ENCODE results near the gene HLA-C. TPM values are rescaled to one million over a fixed set of nuclear protein-coding genes. Genes with fewer than 3 reads are reported as not detected.
"Not testable (repeated sequence)": the region's sequence is repeated elsewhere in the genome, so short reads cannot be mapped to it uniquely, and the experiment has no call there.

Gene HLA-C
- total and polyA plus RNA-seq, 2 donors, result 108 to 351 TPM

DNA sequence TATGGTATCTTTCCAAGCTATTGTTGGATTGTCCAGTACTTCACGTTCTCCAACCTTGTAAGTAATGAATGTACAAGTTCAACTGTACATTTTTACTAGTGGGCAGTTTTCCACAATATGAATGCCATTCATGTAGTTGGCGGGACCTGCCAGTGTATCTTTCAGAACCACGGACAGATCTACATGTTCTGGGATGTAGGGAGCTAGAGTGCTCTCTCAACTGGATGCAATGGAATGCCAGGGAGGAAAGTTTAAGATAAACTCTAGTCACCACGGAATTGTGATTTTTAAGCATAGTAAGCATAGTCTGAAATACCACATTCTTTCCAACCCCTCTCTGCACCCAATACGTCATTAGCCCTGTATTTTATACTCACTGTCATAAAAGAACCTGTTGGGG, 21.5 kb upstream of the HLA-C start:
- 19% methylated on average over 5 of the region's 5 CpGs for WGBS
- H3K36me3 ChIP-seq (ENCODE audit: insufficient read depth), result no peaks in the 10 kb centered on the region

DNA sequence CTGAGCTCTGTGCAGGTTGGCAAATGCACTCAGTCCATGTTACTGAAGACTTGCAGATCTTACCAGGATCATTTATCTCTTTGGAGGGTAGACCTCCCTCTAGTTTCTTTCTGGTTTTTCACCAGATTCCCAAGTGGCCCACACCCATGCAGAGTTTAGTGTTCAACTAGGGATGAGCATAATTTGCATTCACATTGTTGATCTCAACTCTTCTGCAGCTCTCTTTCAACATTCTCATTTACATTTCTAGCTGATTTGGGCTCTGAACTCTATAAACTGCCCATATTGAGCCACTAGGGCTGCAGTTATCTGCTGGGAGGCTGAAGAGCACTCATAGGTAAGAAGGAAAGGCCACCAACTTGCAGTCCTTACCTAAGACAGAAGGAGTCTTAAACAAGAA, 17.9 kb upstream of the HLA-C start:
- H3K4me1 ChIP-seq (ENCODE audit: insufficient read depth), result no peaks in the 10 kb centered on the region
- no peak overlapping the region for H3K27ac ChIP-seq (ENCODE audit: low read depth)
- no peak for DNase-seq (ENCODE audit: extremely low spot score)
- H3K36me3 ChIP-seq (ENCODE audit: insufficient read depth), result no peaks in the 10 kb centered on the region
- no peak overlapping the region for H3K4me3 ChIP-seq (ENCODE audit: low read depth, low read length)

More for the DNA sequence above, 21.5 kb upstream of the HLA-C start:
- H3K4me3 ChIP-seq (ENCODE audit: low read depth, low read length), result no peak overlapping the region
- no peak overlapping the region for H3K27ac ChIP-seq (ENCODE audit: low read depth)
- H3K4me1 ChIP-seq (ENCODE audit: insufficient read depth), result no peaks in the 10 kb centered on the region
- DNase-seq (ENCODE audit: extremely low spot score), result no peak

DNA sequence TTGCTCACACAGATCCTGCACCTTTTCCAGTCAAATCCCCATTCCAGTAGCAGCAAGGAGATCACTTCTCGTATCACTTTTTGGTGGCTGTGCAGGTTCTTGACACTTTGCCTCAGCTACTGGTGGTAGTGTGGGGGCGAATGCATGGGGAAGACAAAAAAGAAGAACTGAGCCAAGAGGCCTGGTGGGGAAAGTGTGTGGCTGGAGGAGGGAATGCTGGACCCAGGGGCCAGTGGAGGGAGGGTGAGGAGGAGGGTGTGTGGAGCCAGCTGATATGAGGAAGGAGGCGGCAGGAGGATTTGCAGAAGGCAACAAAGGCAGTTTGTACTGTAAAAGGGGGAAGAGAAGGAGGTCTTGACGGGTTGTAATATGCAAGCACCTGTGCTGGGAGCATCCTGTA, 15.7 kb upstream of the HLA-C start:
- Histone ChIP-seq H3K4me3 (ENCODE audit: low read depth, low read length) (no peak overlapping the region), H3K36me3 (ENCODE audit: insufficient read depth) (no peaks in the 10 kb centered on the region), H3K4me1 (ENCODE audit: insufficient read depth) (no peaks in the 10 kb centered on the region), H3K27ac (ENCODE audit: low read depth) (no peak overlapping the region)
- WGBS, result 69% methylated on average over 4 of the region's 4 CpGs
- no peak for DNase-seq (ENCODE audit: extremely low spot score)

DNA sequence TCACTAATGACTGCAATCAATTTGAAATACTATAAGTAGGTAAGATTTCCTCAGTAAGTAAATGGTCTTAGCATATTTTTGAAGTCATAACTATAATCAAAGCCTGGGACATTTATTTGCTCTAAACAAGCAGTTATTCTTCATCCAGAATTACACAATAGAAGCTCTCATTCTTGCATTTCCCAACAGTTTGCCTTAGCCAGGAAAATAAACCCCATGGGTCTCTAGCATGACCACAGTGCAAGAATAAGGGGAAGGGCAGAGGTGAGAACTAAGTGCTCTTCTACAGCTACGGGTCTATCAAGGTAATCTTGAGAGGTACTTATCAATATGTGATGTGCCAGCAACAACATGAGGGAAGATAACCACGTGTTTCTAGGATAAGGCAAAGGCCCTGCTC, 14.1 kb upstream of the HLA-C start:
- WGBS, result 47% methylated on average over 2 of the region's 2 CpGs
- H3K36me3 ChIP-seq (ENCODE audit: insufficient read depth), result no peaks in the 10 kb centered on the region
- no peak overlapping the region for H3K4me3 ChIP-seq (ENCODE audit: low read depth, low read length)
- H3K27ac ChIP-seq (ENCODE audit: low read depth), result no peak overlapping the region
- DNase-seq (ENCODE audit: extremely low spot score), result no peak
- H3K4me1 ChIP-seq (ENCODE audit: insufficient read depth), result no peaks in the 10 kb centered on the region

DNA sequence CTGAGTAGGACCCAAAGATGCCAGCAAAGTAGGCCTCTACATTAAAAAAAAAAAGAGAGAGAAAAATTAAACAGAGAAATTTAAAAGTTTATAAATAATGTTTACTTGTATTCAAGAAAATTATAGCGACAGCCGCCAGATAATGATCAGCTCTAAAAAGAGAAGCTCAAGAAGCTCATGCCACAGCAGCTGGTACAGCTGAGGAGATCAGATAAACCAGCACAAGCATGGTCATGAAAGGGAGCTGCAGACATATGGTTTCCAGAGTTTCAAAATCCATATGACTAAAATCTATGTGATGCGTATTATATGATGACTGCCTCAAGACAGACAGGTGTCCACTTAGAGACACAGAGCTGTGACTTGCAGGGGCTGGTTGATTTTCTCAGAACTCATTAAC, 13.6 kb upstream of the HLA-C start:
- no peak for DNase-seq (ENCODE audit: extremely low spot score)
- Histone ChIP-seq H3K4me3 (ENCODE audit: low read depth, low read length) (no peak overlapping the region), H3K4me1 (ENCODE audit: insufficient read depth) (no peaks in the 10 kb centered on the region), H3K27ac (ENCODE audit: low read depth) (no peak overlapping the region), H3K36me3 (ENCODE audit: insufficient read depth) (no peaks in the 10 kb centered on the region)
- 78% methylated on average over 3 of the region's 3 CpGs for WGBS

DNA sequence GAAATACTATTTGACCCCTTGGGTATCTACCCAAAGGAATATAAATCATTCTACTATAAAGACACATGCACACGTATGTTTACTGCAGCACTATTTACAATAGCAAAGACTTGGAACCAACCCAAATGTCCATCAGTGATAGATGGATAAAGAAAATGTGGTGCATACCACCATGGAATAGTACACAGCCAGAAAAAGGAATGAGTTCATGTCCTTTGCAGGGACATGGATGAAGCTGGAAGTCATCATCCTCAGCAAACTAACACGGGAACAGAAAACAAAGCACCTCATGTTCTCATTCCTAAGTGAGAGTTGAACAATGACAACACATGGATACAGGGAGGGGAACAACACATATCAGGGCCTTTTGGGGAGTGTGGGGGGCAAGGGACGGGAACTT, 7.8 kb upstream of the HLA-C start:
- not testable (repeated sequence) for H3K4me1 ChIP-seq (ENCODE audit: insufficient read depth); H3K36me3 ChIP-seq (ENCODE audit: insufficient read depth); H3K27ac ChIP-seq (ENCODE audit: low read depth); DNase-seq (ENCODE audit: extremely low spot score); H3K4me3 ChIP-seq (ENCODE audit: low read depth, low read length)
- WGBS, result 76% methylated on average over 3 of the region's 3 CpGs

DNA sequence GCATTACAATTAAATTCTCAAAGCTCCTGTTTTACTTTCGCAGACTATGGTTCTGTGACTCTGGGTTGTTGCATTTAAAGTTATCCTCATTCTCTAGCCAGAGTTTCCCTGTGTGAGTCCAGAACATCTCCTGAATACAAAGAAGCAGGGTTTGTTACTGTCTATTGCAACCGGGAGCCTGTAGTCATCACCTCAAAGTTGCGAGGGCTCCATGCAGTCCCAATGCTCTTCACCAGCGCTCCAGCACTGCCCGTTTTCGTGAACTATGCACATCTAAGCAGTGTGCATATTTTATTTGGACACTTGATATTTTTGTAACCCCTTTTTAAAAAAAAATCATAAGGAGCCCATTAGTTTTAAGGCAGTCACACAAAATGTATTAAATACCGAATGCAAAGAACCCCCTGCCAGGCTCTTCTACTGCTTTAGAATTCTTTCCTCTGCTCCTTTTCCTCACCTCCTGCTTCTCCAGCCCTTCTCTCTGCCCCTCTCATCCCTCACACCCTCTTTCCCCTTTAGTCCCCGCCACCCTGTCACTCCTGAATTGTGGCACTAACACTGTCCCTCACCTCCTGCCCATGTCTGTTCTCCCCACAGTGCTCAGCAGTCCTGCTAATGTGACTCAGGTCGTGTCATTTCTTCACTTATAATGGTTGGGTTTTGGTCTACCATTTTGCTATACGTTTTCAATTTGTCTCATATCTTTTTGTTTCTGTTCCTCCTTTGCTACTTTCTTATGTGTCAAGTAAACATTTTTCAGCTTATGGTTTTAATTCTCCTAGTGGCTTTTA, 1.1 kb upstream of the HLA-C start:
- H3K4me3 ChIP-seq (ENCODE audit: low read depth, low read length), result peak overlapping the region; percentile 80
- 53% methylated on average over 10 of the region's 10 CpGs for WGBS
- DNase-seq (ENCODE audit: extremely low spot score), result no peak
- peak overlapping the region; percentile 95 for H3K27ac ChIP-seq (ENCODE audit: low read depth)
- H3K36me3 ChIP-seq (ENCODE audit: insufficient read depth), result peaks cover 9% of the 10 kb centered on the region
- no peaks in the 10 kb centered on the region for H3K4me1 ChIP-seq (ENCODE audit: insufficient read depth)

DNA sequence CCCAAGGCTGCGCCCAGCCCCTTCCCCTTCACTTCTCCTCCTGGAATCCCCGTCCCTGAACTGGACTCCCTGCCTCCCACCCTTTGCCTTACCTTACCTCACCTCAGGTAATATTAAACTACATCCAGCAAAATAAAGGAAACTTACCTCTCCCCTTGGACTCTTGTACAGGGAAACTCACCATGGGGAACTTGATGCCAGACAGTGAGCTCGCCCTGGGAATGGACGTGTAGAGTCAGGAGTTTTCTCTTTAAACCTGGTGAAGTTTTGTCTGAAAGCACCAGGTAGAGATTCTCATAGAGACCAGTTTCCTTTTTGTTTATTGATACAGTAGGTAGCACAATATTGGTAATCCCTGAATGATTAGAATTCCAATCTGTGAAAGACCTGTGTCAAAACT, 544 bp upstream of the HLA-C start:
- no peak for DNase-seq (ENCODE audit: extremely low spot score)
- WGBS, result 17% methylated on average over 4 of the region's 4 CpGs
- H3K27ac ChIP-seq (ENCODE audit: low read depth), result peak overlapping the region; percentile 95
- H3K36me3 ChIP-seq (ENCODE audit: insufficient read depth), result peaks cover 9% of the 10 kb centered on the region
- H3K4me3 ChIP-seq (ENCODE audit: low read depth, low read length), result peak overlapping the region; percentile 80
- H3K4me1 ChIP-seq (ENCODE audit: insufficient read depth), result no peaks in the 10 kb centered on the region

DNA sequence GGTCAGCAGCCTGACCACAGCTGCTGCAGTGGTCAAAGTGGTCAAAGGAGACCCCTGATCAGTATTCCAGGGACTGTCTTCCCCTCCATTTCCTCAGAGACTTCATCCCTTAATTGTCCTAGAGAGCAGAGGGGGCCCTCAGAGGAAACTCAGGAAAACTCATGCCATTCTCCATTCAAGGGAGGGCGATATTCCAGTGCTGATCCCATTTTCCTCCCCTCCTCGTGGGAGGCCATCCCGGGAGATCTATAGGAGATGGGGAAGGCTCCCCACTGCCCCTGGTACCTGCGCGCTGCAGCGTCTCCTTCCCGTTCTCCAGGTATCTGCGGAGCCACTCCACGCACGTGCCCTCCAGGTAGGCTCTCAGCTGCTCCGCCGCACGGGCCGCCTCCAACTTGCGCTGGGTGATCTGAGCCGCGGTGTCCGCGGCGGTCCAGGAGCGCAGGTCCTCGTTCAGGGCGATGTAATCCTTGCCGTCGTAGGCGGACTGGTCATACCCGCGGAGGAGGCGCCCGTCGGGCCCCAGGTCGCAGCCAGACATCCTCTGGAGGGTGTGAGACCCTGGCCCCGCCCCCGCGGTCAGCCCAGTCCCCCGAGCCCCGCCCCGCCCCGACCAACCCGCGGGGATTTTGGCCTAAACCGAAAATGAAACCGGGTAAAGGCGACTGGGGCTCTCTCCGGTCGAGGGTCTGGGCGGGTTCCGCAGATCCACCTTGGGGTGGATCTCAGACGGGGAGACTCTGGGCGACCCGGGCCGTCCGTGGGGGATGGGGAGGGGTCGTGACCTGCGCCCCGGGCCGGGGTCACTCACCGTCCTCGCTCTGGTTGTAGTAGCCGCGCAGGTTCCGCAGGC, 878 bp downstream of the HLA-C start:
- H3K4me1 ChIP-seq (ENCODE audit: insufficient read depth), result no peaks in the 10 kb centered on the region
- 9% methylated on average over 57 of the region's 62 CpGs for WGBS
- DNase-seq (ENCODE audit: extremely low spot score), result no peak

DNA sequence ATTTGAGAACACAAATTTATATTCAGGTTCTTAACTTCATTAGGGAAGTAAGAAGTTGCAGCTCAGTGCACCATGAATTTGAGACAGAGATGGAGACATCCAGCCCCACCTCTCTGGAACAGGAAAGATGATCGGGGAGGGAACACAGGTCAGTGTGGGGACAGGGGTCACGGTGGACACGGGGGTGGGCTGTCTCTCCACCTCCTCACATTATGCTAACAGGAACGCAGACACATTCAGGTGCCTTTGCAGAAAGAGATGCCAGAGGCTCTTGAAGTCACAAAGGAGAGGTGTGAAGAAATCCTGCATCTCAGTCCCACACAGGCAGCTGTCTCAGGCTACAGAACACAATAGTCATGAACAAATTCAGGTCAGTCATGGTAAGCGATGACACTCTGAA, 3.1 kb downstream of the HLA-C start:
- WGBS, result 64% methylated on average over 5 of the region's 5 CpGs
- no peak overlapping the region for H3K27ac ChIP-seq (ENCODE audit: low read depth)
- H3K4me1 ChIP-seq (ENCODE audit: insufficient read depth), result no peaks in the 10 kb centered on the region
- peaks cover 9% of the 10 kb centered on the region for H3K36me3 ChIP-seq (ENCODE audit: insufficient read depth)
- H3K4me3 ChIP-seq (ENCODE audit: low read depth, low read length), result no peak overlapping the region
- DNase-seq (ENCODE audit: extremely low spot score), result no peak

More for the DNA sequence above, 878 bp downstream of the HLA-C start:
- Histone ChIP-seq H3K36me3 (ENCODE audit: insufficient read depth) (peaks cover 9% of the 10 kb centered on the region), H3K27ac (ENCODE audit: low read depth) (peak overlapping the region; percentile 100), H3K4me3 (ENCODE audit: low read depth, low read length) (peak overlapping the region; percentile 80)

DNA sequence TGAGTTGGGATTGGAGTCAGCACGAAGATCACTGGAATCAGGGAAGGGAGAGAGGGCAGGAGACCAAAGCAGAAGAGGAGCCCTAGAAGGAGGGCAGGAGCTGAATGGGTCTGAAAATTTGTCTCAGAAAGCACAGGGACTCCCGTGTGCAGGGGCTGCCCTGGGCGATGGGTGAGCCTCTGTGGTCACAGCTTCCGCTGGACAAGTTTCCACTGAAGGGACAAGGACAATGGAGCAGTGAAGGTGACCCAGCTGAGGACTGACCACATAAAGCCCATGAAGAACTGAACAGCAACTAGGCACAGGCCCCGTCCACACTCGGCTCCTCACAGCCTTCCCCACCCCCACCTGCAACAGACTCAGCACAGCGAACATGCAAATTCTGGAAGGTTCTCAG, 3.5 kb downstream of the HLA-C start:
- Histone ChIP-seq H3K36me3 (ENCODE audit: insufficient read depth) (peaks cover 9% of the 10 kb centered on the region), H3K27ac (ENCODE audit: low read depth) (no peak overlapping the region), H3K4me3 (ENCODE audit: low read depth, low read length) (no peak overlapping the region), H3K4me1 (ENCODE audit: insufficient read depth) (no peaks in the 10 kb centered on the region)
- WGBS, result 75% methylated on average over 7 of the region's 7 CpGs
- no peak for DNase-seq (ENCODE audit: extremely low spot score)

DNA sequence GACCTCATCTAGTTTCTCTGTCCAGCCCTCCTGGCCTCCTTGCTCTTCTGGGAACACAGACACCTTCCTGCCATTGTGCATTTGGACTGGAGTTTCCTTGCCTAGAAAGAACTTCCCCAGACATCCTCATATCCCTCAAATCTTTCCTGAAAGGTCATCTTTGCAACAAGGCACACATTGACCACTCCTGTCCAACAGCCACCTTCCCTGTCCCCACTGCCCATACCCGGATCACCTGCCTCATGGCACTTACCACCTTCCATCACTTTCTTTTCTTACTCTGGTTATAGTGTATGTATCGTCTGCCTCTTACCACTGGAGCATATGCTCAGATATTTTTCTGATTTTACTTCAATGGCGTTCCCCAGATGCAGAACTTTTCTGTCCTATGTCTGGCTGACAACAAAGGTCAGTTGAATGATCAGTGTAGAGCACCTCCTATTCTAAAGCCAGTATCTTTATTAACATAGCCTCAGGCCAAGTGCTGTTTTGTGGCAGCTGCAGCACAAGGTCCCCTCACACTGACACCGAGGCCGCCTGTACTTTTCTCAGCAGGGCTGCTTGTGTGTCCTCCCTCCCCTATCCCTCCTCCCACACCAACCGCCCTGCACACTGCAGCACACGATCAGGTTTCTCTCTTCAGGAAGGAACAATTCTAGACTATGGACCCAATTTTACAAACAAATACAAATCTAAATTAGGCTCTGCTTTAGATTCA, 4.1 kb downstream of the HLA-C start:
- Histone ChIP-seq H3K4me1 (ENCODE audit: insufficient read depth) (no peaks in the 10 kb centered on the region), H3K27ac (ENCODE audit: low read depth) (no peak overlapping the region), H3K4me3 (ENCODE audit: low read depth, low read length) (no peak overlapping the region), H3K36me3 (ENCODE audit: insufficient read depth) (peaks cover 9% of the 10 kb centered on the region)
- no peak for DNase-seq (ENCODE audit: extremely low spot score)
- WGBS, result 56% methylated on average over 7 of the region's 7 CpGs

DNA sequence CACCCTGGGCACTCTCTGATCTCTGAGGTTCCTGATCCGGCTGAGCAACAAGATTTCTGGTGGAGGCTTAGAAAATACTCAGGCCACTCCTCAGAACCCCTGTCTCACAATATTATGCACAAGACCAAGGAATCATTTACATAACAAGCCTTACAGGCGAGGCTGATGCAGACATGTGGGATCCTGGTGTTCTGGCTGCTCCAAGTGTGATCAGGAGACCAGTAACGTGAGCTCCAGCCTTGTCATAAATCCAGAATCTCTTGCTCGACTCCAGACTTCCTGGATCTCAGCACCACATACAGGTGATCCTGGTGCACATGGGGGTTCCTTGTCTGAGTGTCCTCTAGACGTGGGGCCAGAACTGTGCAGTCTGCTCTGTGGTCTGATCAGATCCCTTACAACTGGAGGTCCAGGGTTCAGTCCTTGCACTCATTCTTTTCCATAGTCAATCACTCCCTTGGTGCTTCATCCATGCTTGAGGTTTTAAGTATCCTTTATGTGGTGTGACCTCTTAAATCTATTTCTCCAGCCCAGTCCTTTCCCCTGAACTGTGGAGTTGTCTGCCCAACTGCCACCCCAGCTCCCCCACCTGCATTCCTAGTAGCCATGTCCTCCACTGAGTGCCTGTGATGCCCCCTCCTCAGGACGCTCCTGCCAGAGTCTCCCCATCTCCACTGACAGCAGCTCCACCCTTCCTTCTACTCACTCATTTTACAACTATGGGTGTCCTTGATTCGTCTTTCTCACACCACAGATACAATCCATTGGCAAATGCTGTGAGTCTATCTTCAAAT, 5.1 kb downstream of the HLA-C start:
- no peak for DNase-seq (ENCODE audit: extremely low spot score)
- H3K36me3 ChIP-seq (ENCODE audit: insufficient read depth), result peaks cover 9% of the 10 kb centered on the region

More for the DNA sequence above, 5.1 kb downstream of the HLA-C start:
- H3K27ac ChIP-seq (ENCODE audit: low read depth), result no peak overlapping the region
- no peak overlapping the region for H3K4me3 ChIP-seq (ENCODE audit: low read depth, low read length)
- 38% methylated on average over 7 of the region's 7 CpGs for WGBS
- H3K4me1 ChIP-seq (ENCODE audit: insufficient read depth), result no peaks in the 10 kb centered on the region
